Measurements from ENCODE around the gene RNF167.

The RNF167 gene

GRCh38 chr17:4939796-4940554, at the start of gene RNF167, which contains the start of gene SLC25A11:
Gene RNF167, plus strand, starts transcription at chr17:4940268. Its CDS starts 642 bp downstream, at chr17:4940910.
Gene SLC25A11, minus strand, starts transcription at chr17:4940046. Its CDS starts 136 bp downstream, at chr17:4939910.
- peak; percentile 95 to 97 for DNase-seq (ENCODE audit: low read depth in 2 of 2)

- DNase-seq (ENCODE audit: low read depth in 2 of 2), result no peak
Measured at GRCh38 chr17:4891411-4892410, 48.4 kb upstream of the RNF167 start.

GRCh38 chr17:4892499-4893221, 47.4 kb upstream of the RNF167 start:
- DNase-seq (ENCODE audit: low read depth in 2 of 2), result no peak

- no peak for DNase-seq (ENCODE audit: low read depth in 2 of 2)
Measured at GRCh38 chr17:4893272-4893671, 46.8 kb upstream of the RNF167 start.

- no peak for DNase-seq (ENCODE audit: low read depth in 2 of 2)
Measured at GRCh38 chr17:4893721-4894560, 46.1 kb upstream of the RNF167 start.

- DNase-seq (ENCODE audit: low read depth in 2 of 2), result no peak
Measured at GRCh38 chr17:4895121-4895520, 44.9 kb upstream of the RNF167 start.

- DNase-seq (ENCODE audit: low read depth in 2 of 2), result no peak
Measured at GRCh38 chr17:4895657-4896331, 44.3 kb upstream of the RNF167 start.

- DNase-seq (ENCODE audit: low read depth in 2 of 2), result no peak
Measured at GRCh38 chr17:4896332-4897197, 43.5 kb upstream of the RNF167 start.

GRCh38 chr17:4897198-4897687, 42.8 kb upstream of the RNF167 start:
- DNase-seq (ENCODE audit: low read depth in 2 of 2), result no peak

- no peak for DNase-seq (ENCODE audit: low read depth in 2 of 2)
Measured at GRCh38 chr17:4897785-4898184, 42.3 kb upstream of the RNF167 start.

GRCh38 chr17:4898351-4898750, 41.7 kb upstream of the RNF167 start:
- no peak for DNase-seq (ENCODE audit: low read depth in 2 of 2)

GRCh38 chr17:4898927-4899326, 41.1 kb upstream of the RNF167 start:
- DNase-seq (ENCODE audit: low read depth in 2 of 2), result no peak

GRCh38 chr17:4899341-4900230, 40.5 kb upstream of the RNF167 start, which contains the start of gene C17orf107:
Gene C17orf107, plus strand, starts transcription at chr17:4899536. Its CDS starts 227 bp downstream, at chr17:4899763.
- DNase-seq (ENCODE audit: low read depth in 2 of 2), result peak; percentile 89 to 96

- peak in 1 of 2 donors; percentile 30 for DNase-seq (ENCODE audit: low read depth in 2 of 2)
Measured at GRCh38 chr17:4900231-4901107, 39.6 kb upstream of the RNF167 start.

GRCh38 chr17:4901108-4901647, 38.9 kb upstream of the RNF167 start:
- DNase-seq (ENCODE audit: low read depth in 2 of 2), result no peak

GRCh38 chr17:4901648-4902344, 38.3 kb upstream of the RNF167 start:
- DNase-seq (ENCODE audit: low read depth in 2 of 2), result no peak

All from stimulated activated CD8-positive, alpha-beta memory T cell treated with anti-CD3 and anti-CD28 coated beads, Interleukin-15, amount 100 ng/mL, for 48 hours (primary cell).